ENCODE measurements around the gene COL23A1.
"Not testable (repeated sequence)": the region's sequence is repeated elsewhere in the genome, so short reads cannot be mapped to it uniquely, and the experiment has no call there.

COL23A1 gene

GRCh38 chr5:178381921-178382695, 208.1 kb downstream of the COL23A1 start:
- no peak for DNase-seq (ENCODE audit: low read depth, low spot score)

GRCh38 chr5:178381206-178381605, 209.0 kb downstream of the COL23A1 start:
- DNase-seq (ENCODE audit: low read depth, low spot score): no peak

GRCh38 chr5:178380541-178381074, 209.6 kb downstream of the COL23A1 start:
- DNase-seq (ENCODE audit: low read depth, low spot score): no peak

GRCh38 chr5:178380086-178380485, 210.1 kb downstream of the COL23A1 start:
- no peak for DNase-seq (ENCODE audit: low read depth, low spot score)

- no peak for DNase-seq (ENCODE audit: low read depth, low spot score)
These were observed 211.4 kb downstream of the COL23A1 start for GRCh38 chr5:178378527-178379484.

GRCh38 chr5:178377583-178378270, 212.5 kb downstream of the COL23A1 start:
- no peak for DNase-seq (ENCODE audit: low read depth, low spot score)

GRCh38 chr5:178376921-178377582, 213.1 kb downstream of the COL23A1 start:
- no peak for DNase-seq (ENCODE audit: low read depth, low spot score)

- DNase-seq (ENCODE audit: low read depth, low spot score): no peak
These were observed 214.8 kb downstream of the COL23A1 start for GRCh38 chr5:178375348-178375747.

- no peak for DNase-seq (ENCODE audit: low read depth, low spot score)
These were observed 216.5 kb downstream of the COL23A1 start for GRCh38 chr5:178373711-178374110.

GRCh38 chr5:178372142-178372571, 218.0 kb downstream of the COL23A1 start:
- no peak for DNase-seq (ENCODE audit: low read depth, low spot score)

- no peak for DNase-seq (ENCODE audit: low read depth, low spot score)
These were observed 218.7 kb downstream of the COL23A1 start for GRCh38 chr5:178371362-178372111.

- no peak for DNase-seq (ENCODE audit: low read depth, low spot score)
These were observed 220.1 kb downstream of the COL23A1 start for GRCh38 chr5:178370102-178370501.

GRCh38 chr5:178369469-178369868, 220.7 kb downstream of the COL23A1 start:
- not testable (repeated sequence) for DNase-seq (ENCODE audit: low read depth, low spot score)

- no peak for DNase-seq (ENCODE audit: low read depth, low spot score)
These were observed 221.4 kb downstream of the COL23A1 start for GRCh38 chr5:178368716-178369300.

- no peak for DNase-seq (ENCODE audit: low read depth, low spot score)
These were observed 221.9 kb downstream of the COL23A1 start for GRCh38 chr5:178368274-178368673.

- no peak for DNase-seq (ENCODE audit: low read depth, low spot score)
These were observed 222.5 kb downstream of the COL23A1 start for GRCh38 chr5:178367736-178368120.

- DNase-seq (ENCODE audit: low read depth, low spot score): no peak
These were observed 223.0 kb downstream of the COL23A1 start for GRCh38 chr5:178366998-178367735.

GRCh38 chr5:178365501-178366440, 224.4 kb downstream of the COL23A1 start:
- DNase-seq (ENCODE audit: low read depth, low spot score): no peak

Measured in smooth muscle cell of the brain vasculature (primary cell).